GM18867 (cell line): ENCODE results near the gene FGGY.

Experiments
- ATAC-seq: cut with Tn5 transposase; IDR thresholded peaks from one replicate; pipeline ENCODE4 v1.9.1; 2021; ENCODE audit warnings: mild to moderate bottlenecking, moderate library complexity; ENCODE audit not compliant: unreplicated experiment

Gene FGGY

DNA sequence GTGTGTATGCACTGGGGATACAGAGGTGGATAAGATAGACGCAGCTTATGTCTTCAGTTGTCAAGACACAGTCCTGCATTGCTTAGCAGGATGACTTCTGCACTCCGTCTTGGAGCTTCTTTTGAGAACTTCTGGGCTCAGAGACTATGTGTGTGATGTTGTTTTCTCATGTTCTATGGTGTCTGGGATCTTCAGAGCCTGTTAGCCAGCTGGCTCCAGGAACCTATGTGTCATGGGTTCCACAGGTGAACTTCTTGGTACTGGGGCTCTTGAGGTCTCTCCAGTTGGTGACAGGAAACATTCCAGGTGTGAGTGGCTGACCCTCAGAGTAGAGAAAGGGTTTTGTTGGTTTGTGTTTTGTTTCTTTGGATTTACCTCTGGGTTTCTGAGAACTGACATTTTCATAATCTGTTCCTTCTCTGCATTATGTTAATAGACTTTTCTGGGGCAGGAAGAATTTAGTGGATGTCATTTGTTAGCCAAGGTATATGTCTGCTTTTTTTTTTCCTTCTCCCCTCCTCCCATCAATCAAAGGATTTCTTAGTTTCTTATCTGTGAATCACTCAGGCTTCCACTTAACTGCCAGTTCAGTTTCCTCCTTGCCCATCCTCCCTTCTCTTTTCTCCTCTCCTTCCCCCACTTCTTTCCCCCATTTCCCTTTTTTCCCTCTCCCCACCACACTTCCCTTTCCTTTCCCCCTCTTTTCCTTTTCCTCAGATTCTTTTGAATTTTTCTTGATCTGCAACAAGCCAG, 18.1 kb downstream of the FGGY start:
- no peak for ATAC-seq

DNA sequence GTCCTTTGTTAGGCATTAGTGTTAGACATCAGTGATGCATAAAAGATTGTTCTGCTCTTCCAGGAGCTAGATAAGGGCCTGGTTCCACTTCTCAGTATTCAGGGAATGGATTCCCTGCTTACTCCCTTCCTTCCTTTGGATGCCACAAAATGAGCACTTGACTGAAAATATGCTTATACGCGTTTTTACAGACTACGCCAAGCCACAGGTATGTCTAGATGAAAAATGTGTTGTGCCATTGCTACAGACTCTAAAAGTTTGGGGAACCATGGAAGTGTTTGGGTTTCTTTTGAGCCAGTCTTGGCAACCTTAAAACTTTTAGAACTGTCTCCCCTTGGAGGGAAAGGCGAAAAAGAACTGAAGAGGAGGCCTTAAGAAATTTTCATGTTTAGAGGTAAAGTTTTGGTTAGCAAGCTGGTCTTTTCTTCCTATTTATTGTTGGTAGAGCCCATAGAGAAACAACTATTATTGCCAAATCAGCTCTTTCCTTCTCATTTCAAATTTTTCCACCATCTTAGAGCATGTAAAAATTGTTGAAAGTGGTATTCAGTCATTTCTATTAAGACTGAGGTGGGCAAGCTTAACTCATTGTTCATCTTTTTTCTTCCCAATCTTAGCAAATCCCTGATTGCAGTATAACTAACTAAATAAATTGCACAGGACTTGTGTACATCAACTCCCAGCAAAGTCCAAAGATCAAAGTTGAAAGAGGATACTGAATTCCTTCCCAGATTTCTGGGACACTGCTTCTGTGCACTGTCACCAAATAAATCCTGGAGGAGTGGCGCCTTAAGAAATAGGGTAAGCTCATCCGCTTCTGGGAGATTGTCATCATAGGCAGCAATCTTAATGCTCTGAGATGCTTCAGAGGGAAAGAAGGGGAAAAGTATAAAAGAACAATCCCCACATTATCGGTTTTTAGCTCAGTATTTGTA, 18.9 kb downstream of the FGGY start:
- no peak for ATAC-seq

DNA sequence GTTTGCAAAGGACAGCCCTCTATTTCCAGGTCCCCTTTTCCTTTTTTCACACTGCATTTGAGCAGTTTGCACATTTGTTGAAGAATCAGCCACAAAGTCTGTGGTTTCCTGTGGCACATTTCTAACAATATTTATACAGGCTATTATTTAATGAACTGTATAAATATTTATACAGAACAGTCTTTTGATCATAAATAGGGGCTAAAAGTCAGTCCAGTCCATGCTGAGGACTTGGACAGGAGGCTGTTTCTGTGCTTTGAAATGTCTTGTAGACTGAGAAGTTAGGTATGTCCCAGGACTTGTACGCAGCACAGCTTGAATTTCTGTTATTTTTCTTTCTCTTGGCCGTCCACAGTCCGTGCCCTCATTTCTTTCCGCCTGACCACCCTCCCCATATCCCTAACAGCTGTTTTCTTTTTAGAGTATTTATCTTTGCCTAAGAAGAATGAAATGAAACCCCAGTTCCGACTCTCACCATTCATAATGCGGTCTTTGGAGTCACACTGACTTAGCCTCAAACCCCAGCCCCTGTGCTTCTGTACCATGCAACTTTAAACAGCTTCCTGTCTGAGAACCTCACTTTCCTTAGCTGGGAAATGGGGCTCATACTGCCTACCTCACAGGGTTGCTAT, 19.7 kb downstream of the FGGY start:
- ATAC-seq = no peak

DNA sequence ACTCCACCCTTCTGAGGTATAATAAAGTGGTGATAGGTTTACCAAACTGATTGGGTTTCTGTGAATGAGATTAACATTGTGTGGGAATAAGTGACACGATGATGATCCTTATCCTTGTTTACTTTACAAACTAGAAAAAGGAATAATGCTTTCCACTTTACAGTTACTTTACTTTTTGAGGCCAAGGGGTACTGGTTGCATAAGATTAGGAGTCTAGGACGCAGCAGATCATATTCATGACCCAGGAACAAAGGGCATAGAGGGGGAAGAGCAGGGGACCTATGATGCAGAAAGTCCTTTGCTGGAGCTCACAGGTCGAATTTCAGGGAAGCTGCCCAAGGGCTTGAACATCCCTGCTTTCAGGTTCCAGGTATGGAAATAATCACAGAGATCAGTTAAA, 20.4 kb downstream of the FGGY start:
- ATAC-seq = no peak

DNA sequence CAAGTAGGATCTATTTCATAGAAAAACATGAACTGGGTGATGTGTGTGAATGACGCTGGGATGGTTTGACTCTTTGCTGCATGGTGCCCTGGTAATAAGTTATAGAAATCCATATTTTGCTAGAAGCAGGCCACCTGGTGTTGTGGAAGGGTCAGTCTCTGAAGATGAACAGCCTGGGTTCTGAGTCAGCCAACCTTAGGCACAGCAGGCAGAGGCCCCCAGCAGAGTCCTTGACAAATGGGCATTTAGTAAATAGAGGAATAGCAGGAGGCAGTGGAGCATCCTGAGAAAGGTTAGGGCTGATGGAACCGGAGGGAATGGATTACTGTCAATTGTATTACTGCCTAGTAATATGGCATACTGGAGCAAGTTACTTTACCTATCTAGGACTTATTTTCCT, 20.9 kb downstream of the FGGY start:
- no peak for ATAC-seq

DNA sequence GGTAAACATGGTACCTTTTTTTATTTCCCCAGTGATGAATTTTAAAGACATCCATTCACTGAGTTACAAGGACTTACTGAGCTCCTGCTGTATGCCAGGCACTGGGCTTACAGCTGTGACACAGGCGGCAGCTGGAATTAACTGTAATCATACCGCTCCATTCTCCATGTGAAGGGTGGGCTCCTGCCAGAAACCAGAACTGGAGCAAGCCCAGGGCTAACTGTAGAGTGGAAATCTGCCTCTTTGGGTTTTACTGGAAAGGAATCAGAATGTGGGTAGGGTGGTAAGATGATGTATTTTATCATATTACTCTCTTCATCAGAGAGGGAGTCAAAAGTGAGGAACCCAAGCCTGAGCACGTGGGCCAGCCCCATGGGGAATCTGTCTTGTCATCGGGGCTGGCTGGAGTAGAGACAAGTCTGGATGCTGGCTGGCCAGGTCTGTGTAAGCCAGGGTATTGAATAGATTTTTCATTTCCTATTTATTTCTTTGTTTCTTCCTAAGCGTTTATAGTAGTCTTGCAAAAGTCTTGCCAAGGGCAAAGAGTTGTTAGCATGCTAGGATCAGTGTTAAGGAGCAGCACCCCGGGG, 21.5 kb downstream of the FGGY start:
- ATAC-seq = no peak

DNA sequence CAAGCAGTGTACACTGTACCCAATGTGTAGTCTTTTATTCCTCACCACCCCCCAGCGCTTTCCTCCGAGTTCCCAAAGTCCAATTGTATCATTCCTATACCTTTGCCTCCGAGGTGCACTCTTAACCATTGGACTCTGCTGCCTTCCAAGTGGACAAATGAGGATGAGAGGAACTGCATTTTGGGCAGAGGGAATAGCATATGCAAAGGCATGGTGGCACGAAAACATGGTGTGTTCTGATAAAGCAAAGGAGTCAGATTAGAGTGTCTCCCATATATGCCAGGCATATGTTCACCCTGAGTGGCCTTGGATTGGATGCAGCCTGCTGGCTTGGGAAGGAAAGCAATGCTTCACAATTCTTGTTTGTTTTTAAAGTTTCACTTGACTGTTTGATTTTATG, 25.5 kb downstream of the FGGY start:
- no peak for ATAC-seq

DNA sequence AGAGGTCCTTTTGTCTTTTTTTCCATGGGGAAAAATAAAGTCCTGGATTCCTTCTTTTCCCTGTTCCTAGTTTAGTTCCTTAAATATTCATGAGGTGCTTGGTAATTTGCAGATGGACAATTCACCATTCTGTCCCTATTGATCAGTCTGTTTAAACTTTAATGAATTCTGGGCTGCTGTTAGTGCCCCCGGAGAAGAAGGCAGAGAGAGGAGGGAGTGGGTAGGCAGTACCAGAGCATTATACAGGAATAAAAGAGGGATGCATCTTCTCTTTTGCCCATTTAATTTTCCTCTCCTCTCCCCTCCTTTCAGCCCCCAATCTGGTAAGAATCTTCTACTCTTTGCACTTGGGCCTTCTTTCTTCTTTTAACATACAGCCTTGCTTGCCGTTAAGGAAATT, 25.9 kb downstream of the FGGY start:
- ATAC-seq = no peak

DNA sequence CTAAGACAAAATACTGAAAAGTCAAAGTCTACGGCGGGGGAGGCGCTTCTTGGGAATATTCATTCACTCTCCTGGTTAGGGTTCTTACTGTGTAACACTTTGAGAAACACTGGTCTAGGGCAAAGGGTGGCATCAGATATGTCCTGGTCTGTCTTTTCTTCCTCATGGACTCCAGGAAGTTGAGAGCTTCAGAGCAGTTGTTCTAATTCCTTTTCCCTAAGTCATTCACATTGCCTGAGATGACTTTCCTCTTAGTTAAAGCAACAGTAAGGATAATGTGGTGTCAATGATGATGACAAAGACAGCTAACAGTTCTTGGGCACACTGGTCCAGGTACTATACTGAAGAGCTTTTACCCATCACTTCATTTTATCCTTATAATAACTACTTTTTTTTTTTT, 27.0 kb downstream of the FGGY start:
- ATAC-seq = no peak

DNA sequence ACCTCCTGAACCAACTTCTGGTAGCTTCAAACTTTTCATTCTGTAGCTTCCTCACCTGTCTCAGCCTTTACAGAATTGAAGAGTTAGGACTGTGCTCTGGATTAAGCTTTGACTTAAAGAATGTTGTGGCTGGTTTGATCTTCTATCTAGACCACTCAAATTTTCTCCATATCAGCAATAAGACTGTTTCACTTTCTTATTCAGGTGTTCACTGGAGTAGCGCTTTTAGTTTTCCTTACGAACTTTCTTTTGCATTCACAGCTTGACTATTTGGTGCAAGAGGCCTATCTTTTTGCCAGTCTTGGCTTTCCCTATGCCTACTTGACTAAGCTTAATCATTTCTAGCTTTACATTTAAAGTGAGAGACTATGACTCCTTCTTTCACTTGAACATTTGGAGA, 31.5 kb downstream of the FGGY start:
- ATAC-seq = peak; percentile 72

DNA sequence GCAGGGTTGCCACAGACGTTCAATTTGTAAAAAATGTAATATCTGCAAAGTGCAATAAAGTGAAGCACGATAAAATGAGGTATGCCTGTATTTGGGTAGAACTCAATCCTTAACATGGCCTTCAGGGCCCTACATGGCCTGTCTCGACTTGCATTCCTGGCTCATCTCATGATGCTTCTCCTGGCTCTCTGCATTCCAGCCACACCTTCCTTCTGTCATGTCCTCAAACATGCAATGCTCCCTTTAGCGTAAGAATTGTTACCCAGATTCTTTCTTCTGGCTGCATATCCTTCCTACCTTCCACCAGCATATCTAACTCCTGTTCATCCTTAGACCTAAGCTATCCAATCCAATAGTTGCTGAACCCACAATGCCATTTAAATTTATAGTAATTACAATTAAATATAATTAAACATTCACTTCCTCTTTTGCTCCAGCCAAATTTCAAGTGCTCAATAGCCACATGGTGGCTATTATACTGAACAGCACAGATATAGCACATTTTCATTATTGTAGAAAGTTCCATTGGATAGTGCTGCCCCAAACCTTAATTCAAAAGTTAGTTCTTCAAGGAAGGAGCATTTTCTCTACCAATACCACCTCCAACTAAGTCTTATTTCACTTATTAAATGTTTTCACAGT, 32.6 kb downstream of the FGGY start:
- ATAC-seq = no peak

DNA sequence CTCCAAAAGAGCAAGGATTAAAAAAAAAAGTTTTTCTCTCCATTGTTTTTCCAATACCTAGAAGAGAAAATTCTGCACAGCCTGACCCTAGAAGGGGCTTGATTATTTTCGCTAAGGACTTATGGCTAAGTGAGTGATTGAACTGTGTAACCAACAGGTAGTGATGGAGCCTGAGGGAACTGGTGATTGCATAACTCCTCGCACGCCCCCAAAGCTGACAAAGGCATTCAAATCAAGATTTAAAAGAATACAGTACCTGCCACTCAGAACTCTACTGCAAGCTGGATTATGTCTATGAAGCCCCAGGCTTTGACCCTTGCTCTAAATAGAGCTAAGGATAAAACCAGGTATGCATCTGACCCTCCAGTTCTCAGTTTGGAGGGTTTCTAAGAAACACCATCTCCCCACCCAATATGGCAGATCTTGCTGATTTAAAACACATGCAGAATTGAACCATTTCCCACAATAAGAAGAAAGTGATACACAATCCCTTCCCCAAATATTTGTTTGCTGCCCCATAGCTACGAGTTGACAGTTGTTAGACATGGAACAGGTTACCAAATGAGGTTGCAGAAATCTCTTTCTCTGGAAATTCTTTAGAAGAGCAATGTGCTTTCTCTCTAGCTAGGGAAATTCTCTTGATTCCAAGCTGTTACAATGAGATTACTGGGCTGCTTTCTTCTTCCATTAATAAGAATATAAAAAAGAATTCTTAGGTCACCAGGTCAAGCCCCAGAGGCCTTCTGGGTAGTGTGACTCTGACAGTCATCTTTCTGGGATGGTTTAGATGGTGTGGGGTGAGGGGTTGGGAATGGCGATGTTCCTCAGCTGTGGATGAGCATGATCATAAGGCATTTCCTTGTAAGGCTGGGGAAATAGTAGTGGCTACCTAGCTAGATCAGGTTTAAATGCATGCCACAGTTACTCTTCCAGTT, 35.1 kb downstream of the FGGY start:
- ATAC-seq = no peak

DNA sequence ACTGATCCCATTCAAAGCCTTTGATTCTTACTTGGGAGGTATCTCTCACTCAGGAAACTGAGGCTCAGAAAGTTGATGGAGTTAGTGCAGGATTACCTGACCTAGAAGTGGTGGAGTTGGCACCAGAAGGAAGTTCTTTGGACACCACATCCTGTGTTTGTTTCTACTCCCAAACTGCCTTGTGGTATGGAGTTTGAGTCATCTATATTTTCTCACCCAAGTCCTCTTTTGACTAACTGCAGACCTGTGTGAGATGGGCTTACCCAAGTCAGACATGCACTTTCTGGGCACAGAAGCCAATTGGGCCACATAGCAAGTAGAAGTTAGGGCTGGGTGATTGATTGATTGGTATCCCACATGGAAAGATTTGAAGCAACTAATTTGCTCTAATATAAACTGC, 36.1 kb downstream of the FGGY start:
- peak; percentile 48 for ATAC-seq

DNA sequence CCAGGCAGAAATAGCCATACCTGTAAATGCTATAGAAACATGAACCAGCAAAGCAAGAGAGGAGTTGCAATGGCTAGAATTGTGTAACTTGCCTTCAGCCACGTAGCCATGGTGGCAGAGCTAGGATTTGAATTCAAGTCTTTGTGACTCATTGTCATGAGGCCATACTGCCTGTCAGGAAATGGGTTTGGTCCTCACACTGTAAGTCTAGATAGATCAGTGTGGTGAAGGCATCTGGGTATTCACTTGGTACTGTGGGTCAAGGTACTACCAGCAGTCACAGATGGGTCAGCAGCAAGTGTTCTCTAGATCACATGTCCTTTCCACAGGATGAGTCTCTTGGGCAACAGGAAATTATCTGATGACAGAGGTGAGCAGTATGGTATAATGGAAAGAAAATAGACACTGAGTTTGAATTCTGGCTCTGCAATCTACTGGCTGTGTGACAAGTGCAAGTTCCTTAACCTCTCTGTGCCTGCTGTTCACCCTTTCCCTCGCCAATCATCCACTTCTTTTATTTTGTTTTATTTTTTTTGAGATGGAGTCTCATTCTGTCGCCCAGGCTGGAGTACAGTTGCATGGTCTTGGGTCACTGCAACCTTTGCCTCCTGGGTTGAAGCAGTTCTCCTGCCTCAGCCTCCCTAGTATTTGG, 36.9 kb downstream of the FGGY start:
- no peak for ATAC-seq

DNA sequence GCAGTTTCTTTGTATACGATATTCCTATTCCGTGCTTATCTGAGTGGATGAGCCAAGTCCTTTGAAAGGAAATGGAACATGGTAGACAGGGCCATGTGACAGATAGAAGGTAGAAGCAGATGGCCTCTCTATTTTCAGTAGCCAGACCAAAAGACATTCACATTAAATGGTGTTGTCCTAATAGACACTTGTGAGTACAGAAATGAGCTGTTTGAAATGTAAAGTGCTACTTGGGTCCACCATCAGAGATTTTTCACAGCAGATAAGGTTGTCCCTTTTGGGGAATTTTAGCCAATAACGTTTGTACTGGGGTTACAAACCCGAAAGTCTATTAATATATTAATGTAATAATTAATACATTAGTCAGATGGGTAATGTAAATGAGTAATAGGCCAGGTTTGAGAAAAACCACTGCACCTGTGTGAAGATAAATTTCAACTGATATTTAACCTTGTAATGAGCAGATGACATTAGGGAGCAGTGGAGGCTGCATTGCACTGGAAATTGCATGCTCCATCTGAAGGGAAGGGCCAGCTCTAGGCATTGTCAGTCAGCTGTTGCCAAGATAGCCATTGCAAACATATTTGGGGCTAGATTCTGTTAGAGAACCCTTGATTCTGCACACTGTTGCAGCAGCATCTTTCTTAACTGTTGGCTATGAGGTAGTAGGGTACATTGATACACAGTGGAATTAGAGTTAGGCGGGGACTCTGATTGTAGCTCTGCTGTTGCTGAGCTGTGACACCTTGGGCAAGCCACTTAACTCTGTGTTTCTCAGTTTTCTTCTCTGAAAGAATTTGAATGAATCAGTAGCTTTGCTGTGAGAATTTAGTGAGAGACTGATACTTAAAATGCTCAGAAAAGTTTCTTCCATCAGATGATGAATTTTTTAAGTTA, 43.8 kb downstream of the FGGY start:
- ATAC-seq = no peak

DNA sequence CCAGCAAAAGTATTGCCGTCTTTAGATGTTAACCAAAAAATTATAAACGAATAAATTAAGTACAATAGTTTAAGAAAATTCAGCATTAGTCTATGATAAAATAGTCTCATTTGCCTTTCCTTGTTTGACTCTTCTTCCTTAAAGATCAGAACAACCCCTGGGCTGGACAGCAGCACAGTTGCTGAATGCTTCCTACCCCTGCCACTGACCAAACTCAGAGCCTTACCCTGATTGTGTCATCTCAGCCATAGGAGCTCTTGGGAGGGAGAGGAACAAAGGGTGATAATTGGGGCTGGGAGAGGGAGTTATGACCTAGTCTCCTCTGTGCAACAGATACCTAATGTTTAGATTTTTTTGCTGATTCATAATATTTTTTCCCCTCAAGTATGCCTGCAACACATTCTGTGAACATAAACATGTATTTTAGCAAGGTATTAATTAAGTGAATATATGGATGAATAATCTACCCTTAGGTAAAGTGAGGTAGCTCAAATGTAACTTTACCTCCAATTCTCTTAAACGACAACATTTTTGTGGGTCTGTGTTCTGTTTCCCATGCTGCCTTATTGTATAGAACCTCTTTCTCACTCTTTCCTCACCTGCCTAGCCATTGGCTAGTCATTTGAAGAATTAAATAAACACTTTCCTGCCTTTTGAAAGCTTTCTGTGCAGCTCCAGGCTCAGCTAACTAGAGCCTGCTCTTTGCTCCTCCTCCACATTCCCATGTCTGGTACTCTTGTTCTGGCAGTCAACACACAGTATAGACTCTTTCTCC, 46.1 kb downstream of the FGGY start:
- no peak for ATAC-seq

DNA sequence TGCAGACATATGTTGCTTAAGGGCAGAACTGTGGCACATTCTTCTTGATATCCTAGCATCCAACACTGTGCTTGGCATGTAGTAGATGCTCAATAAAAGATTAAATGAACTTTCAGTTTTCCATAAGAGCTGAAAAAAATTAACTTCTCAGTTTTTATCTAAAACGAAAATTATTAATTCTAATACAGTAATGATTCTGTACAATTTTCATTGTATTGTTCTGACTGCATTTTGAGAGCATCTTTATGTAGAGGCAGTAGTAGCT, 46.6 kb downstream of the FGGY start:
- no peak for ATAC-seq

DNA sequence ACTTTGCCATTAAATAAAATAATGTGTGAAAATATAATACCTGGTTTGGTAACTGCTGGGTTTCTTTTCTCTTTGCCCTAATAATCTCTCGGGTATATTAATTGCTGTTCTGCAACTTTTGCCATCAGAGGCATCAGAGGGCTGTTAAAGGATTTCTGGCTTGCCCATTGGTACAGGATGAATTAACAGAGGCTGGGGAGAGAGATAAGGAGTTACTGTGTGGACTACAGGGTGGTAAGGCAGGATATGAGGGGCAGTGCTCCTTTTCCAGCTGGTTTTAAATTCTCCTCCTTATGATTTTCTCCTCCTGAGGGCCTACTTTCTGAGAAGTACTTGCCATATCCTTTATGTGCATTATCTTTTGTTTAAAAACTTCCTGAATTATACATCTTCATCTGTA, 48.3 kb downstream of the FGGY start:
- ATAC-seq = no peak
